ENCODE data around the gene RTTN.

The RTTN gene

GRCh38 chr18:70181015-70181414 lies 24.5 kb downstream of the RTTN start:
- H3K4me3 Mint-ChIP-seq, result no peak overlapping the region
- H3K36me3 Mint-ChIP-seq (ENCODE audit: low read depth), result peaks cover 33% of the 10 kb centered on the region
- no peak for DNase-seq
- TF ChIP-seq, protein P1, sequence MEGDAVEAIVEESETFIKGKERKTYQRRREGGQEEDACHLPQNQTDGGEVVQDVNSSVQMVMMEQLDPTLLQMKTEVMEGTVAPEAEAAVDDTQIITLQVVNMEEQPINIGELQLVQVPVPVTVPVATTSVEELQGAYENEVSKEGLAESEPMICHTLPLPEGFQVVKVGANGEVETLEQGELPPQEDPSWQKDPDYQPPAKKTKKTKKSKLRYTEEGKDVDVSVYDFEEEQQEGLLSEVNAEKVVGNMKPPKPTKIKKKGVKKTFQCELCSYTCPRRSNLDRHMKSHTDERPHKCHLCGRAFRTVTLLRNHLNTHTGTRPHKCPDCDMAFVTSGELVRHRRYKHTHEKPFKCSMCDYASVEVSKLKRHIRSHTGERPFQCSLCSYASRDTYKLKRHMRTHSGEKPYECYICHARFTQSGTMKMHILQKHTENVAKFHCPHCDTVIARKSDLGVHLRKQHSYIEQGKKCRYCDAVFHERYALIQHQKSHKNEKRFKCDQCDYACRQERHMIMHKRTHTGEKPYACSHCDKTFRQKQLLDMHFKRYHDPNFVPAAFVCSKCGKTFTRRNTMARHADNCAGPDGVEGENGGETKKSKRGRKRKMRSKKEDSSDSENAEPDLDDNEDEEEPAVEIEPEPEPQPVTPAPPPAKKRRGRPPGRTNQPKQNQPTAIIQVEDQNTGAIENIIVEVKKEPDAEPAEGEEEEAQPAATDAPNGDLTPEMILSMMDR (IDR thresholded peaks at IDR 0.05), result no peak
- no peaks in the 10 kb centered on the region for H3K9me3 Mint-ChIP-seq
- H3K27ac Mint-ChIP-seq, result no peak overlapping the region
- no peaks in the 10 kb centered on the region for H3K4me1 Mint-ChIP-seq
- no peaks in the 10 kb centered on the region for H3K27me3 Mint-ChIP-seq (ENCODE audit: low read depth, poor library complexity)

DNA sequence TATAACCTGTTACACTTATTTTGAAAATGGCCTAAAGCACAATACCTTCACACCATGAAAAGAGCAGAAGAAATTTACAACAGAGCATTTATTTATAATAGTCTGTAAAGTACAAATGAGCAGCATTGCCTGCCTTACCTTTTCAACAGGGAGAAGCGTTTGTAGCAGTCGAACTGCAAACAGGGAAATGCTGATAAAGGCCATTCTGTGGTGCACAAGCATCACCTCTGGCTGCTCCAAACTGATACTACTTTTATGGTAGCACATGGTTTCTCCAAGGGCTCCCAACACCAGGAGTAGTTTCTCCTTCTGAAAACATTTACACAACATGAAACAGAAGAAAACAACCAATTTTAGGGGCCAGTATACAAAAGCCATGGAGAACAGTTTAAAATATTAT lies 28.9 kb downstream of the RTTN start:
- Mint-ChIP-seq H3K4me1 (no peaks in the 10 kb centered on the region), H3K9me3 (no peaks in the 10 kb centered on the region), H3K27me3 (ENCODE audit: low read depth, poor library complexity) (no peaks in the 10 kb centered on the region), H3K27ac (no peak overlapping the region), H3K36me3 (ENCODE audit: low read depth) (peaks cover 10% of the 10 kb centered on the region), H3K4me3 (no peak overlapping the region)
- no peak for DNase-seq
- TF ChIP-seq, protein P1 (IDR thresholded peaks at IDR 0.05), result no peak

DNA sequence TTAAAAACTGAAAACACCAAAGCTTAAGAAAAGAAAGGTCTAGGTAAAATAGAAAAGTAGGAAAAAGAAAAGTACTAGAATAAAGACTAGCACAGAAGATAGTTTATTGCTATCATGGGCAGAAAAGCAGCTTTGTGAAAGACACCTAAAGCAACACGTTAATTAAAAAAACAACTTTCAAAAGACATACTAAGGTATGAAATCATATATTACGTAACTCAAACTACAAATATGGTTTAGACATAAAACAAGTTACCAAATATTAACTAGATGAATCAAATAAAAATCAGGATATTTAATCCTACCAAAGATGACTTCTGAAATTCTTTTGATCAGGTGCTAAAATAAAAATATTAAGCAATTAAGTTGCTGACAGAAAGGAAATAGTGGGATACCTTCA lies 30.3 kb downstream of the RTTN start:
- Mint-ChIP-seq H3K9me3 (no peaks in the 10 kb centered on the region), H3K4me3 (no peak overlapping the region), H3K36me3 (ENCODE audit: low read depth) (peaks cover 10% of the 10 kb centered on the region), H3K4me1 (no peaks in the 10 kb centered on the region), H3K27me3 (ENCODE audit: low read depth, poor library complexity) (no peaks in the 10 kb centered on the region), H3K27ac (no peak overlapping the region)
- TF ChIP-seq, protein P1 (IDR thresholded peaks at IDR 0.05), result no peak
- DNase-seq, result no peak

GRCh38 chr18:70172225-70172624 lies 33.3 kb downstream of the RTTN start:
- Mint-ChIP-seq H3K4me3 (no peak overlapping the region), H3K27me3 (ENCODE audit: low read depth, poor library complexity) (no peaks in the 10 kb centered on the region), H3K27ac (peak overlapping the region; percentile 27), H3K9me3 (no peaks in the 10 kb centered on the region), H3K4me1 (no peaks in the 10 kb centered on the region), H3K36me3 (ENCODE audit: low read depth) (peaks cover 15% of the 10 kb centered on the region)
- no peak for DNase-seq
- TF ChIP-seq, protein P1 (IDR thresholded peaks at IDR 0.05), result no peak

DNA sequence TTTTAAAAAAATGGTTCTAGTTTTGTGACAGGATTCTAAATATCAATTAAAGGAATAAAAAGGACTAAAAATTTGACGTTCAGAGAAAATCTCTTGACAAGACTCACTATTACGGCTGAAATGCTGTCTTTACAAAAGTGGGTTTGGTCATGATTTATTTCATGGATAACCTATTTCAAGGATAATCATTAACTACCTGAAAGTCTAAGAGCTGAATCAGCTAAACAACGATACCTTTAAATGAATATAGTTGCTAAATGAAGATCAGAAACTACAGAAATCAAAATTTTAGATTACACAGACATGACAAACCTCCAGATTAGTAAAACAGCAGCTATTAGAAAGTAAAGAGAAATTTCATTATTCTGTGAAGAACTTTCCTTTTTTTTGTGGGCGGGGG lies 35.7 kb downstream of the RTTN start:
- Mint-ChIP-seq H3K27me3 (ENCODE audit: low read depth, poor library complexity) (no peaks in the 10 kb centered on the region), H3K4me1 (no peaks in the 10 kb centered on the region), H3K27ac (no peak overlapping the region), H3K36me3 (ENCODE audit: low read depth) (peaks cover 11% of the 10 kb centered on the region), H3K9me3 (no peaks in the 10 kb centered on the region), H3K4me3 (no peak overlapping the region)
- DNase-seq, result no peak
- TF ChIP-seq, protein P1 (IDR thresholded peaks at IDR 0.05), result no peak

DNA sequence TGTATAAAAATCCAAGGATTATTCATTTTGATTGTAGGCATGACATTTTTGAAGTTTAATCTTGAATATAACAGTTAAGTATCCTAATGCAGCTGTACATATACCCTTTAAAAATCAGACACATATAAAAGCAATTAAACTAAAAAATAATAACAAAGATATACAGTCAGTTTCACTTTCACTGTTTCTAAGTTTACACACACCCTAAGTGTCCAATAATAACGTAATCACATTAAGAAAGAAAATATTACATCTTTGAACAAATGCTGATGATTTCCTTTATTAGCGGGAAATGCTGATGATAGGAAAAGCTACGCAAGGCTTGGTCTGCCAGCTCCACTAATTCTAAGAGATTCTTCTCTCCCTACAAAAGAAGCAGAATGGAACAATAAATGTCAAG lies 38.8 kb downstream of the RTTN start:
- Mint-ChIP-seq H3K4me1 (no peaks in the 10 kb centered on the region), H3K4me3 (no peak overlapping the region), H3K9me3 (peaks cover 9% of the 10 kb centered on the region), H3K27ac (no peak overlapping the region), H3K36me3 (ENCODE audit: low read depth) (peaks cover 34% of the 10 kb centered on the region), H3K27me3 (ENCODE audit: low read depth, poor library complexity) (no peaks in the 10 kb centered on the region)
- TF ChIP-seq, protein P1 (IDR thresholded peaks at IDR 0.05), result no peak
- no peak for DNase-seq
